ENCODE data around the gene GLP1R. TPM values are rescaled to one million over a fixed set of nuclear protein-coding genes. Genes with fewer than 3 reads are reported as not detected.
"Not testable (repeated sequence)": the region's sequence is repeated elsewhere in the genome, so short reads cannot be mapped to it uniquely, and the experiment has no call there.

The GLP1R gene
- total RNA-seq, 1 donor from 2014 or later: not detected

GRCh38 chr6:39130691-39131090 lies 82.1 kb downstream of the GLP1R start:
- no peaks in the 10 kb centered on the region for H3K9me3 Mint-ChIP-seq
- ChIA-PET POLR2A (no interaction called here), CTCF (no interaction called here)

GRCh38 chr6:39134761-39135160 lies 86.2 kb downstream of the GLP1R start:
- CTCF ChIA-PET; intact Hi-C loops (cut with micrococcal nuclease); POLR2A ChIA-PET: not testable (repeated sequence)

More at GRCh38 chr6:39130691-39131090, 82.1 kb downstream of the GLP1R start:
- Mint-ChIP-seq H3K4me1 (no peaks in the 10 kb centered on the region), H3K27me3 (peaks cover 8% of the 10 kb centered on the region), H3K4me3 (no peak overlapping the region), H3K36me3 (ENCODE audit: low read depth) (no peaks in the 10 kb centered on the region), H3K27ac (no peak overlapping the region)
- TF ChIP-seq CTCF (IDR thresholded peaks at IDR 0.05): no peak
- ATAC-seq (ENCODE audit: low read depth) (no peak), DNase-seq (no peak)
- intact Hi-C loops (cut with micrococcal nuclease): no loop called here

GRCh38 chr6:39136207-39136606 lies 87.6 kb downstream of the GLP1R start:
- intact Hi-C loops (cut with micrococcal nuclease); CTCF ChIA-PET; H3K4me1 Mint-ChIP-seq: not testable (repeated sequence)

More at GRCh38 chr6:39134761-39135160, 86.2 kb downstream of the GLP1R start:
- H3K4me3 Mint-ChIP-seq; DNase-seq; H3K36me3 Mint-ChIP-seq (ENCODE audit: low read depth); H3K27ac Mint-ChIP-seq; ATAC-seq (ENCODE audit: low read depth); H3K4me1 Mint-ChIP-seq: not testable (repeated sequence)
- Mint-ChIP-seq H3K9me3 (peaks cover 14% of the 10 kb centered on the region), H3K27me3 (peaks cover 17% of the 10 kb centered on the region)

GRCh38 chr6:39137245-39137644 lies 88.7 kb downstream of the GLP1R start:
- DNase-seq: no peak
- H3K4me3 Mint-ChIP-seq: no peak overlapping the region
- H3K4me1 Mint-ChIP-seq: no peaks in the 10 kb centered on the region

More at GRCh38 chr6:39136207-39136606, 87.6 kb downstream of the GLP1R start:
- H3K27ac Mint-ChIP-seq; ATAC-seq (ENCODE audit: low read depth); H3K36me3 Mint-ChIP-seq (ENCODE audit: low read depth); DNase-seq; POLR2A ChIA-PET; H3K4me3 Mint-ChIP-seq: not testable (repeated sequence)
- H3K9me3 Mint-ChIP-seq: peaks cover 14% of the 10 kb centered on the region
- H3K27me3 Mint-ChIP-seq: peaks cover 21% of the 10 kb centered on the region

More at GRCh38 chr6:39137245-39137644, 88.7 kb downstream of the GLP1R start:
- Mint-ChIP-seq H3K9me3 (peaks cover 14% of the 10 kb centered on the region), H3K27me3 (peaks cover 22% of the 10 kb centered on the region), H3K27ac (no peak overlapping the region), H3K36me3 (ENCODE audit: low read depth) (no peaks in the 10 kb centered on the region)
- TF ChIP-seq CTCF (IDR thresholded peaks at IDR 0.05): no peak
- no peak for ATAC-seq (ENCODE audit: low read depth)
- ChIA-PET CTCF (no interaction called here), POLR2A (no interaction called here)
- intact Hi-C loops (cut with micrococcal nuclease): no loop called here

Other genes with a start within 250 kb of the GLP1R start
- 9.6 and 9.7 TPM in 2 replicates for gene SAYSD1, start 66.4 kb downstream of the GLP1R start, total RNA-seq
- gene KCNK5, start 180.7 kb downstream of the GLP1R start, total RNA-seq: not detected in 2 replicates